ENCODE measurements around the gene ABCG1.

ABCG1 gene

GRCh38 chr21:42207426-42207825 lies 11.5 kb upstream of the ABCG1 start:
- in situ Hi-C loops (cut with MboI; ENCODE audit: low sequenced_read_pairs, unreplicated experiment): no loop called here
- TF ChIP-seq CTCF (IDR thresholded peaks at IDR 0.05; ENCODE audit: borderline replicate concordance, control extremely low read depth, extremely low read depth, insufficient read depth, missing control alignments): no peak
- no peak for DNase-seq (ENCODE audit: low spot score)

- in situ Hi-C loops (cut with MboI; ENCODE audit: low sequenced_read_pairs, unreplicated experiment): no loop called here
- no peak for TF ChIP-seq CTCF (IDR thresholded peaks at IDR 0.05; ENCODE audit: borderline replicate concordance, control extremely low read depth, extremely low read depth, insufficient read depth, missing control alignments)
- DNase-seq (ENCODE audit: low spot score): no peak
Measured at GRCh38 chr21:42208036-42208435, 10.9 kb upstream of the ABCG1 start.

- in situ Hi-C loops (cut with MboI; ENCODE audit: low sequenced_read_pairs, unreplicated experiment): no loop called here
- no peak for TF ChIP-seq CTCF (IDR thresholded peaks at IDR 0.05; ENCODE audit: borderline replicate concordance, control extremely low read depth, extremely low read depth, insufficient read depth, missing control alignments)
- DNase-seq (ENCODE audit: low spot score): no peak
Measured at GRCh38 chr21:42208801-42209490, 10.0 kb upstream of the ABCG1 start.

GRCh38 chr21:42209801-42210479 lies 9.0 kb upstream of the ABCG1 start:
- no peak for DNase-seq (ENCODE audit: low spot score)
- in situ Hi-C loops (cut with MboI; ENCODE audit: low sequenced_read_pairs, unreplicated experiment): no loop called here
- no peak for TF ChIP-seq CTCF (IDR thresholded peaks at IDR 0.05; ENCODE audit: borderline replicate concordance, control extremely low read depth, extremely low read depth, insufficient read depth, missing control alignments)

- DNase-seq (ENCODE audit: low spot score): no peak
- in situ Hi-C loops (cut with MboI; ENCODE audit: low sequenced_read_pairs, unreplicated experiment): no loop called here
- no peak for TF ChIP-seq CTCF (IDR thresholded peaks at IDR 0.05; ENCODE audit: borderline replicate concordance, control extremely low read depth, extremely low read depth, insufficient read depth, missing control alignments)
Measured at GRCh38 chr21:42212266-42212665, 6.7 kb upstream of the ABCG1 start.

- no peak for DNase-seq (ENCODE audit: low spot score)
- in situ Hi-C loops (cut with MboI; ENCODE audit: low sequenced_read_pairs, unreplicated experiment): no loop called here
- TF ChIP-seq CTCF (IDR thresholded peaks at IDR 0.05; ENCODE audit: borderline replicate concordance, control extremely low read depth, extremely low read depth, insufficient read depth, missing control alignments): no peak
Measured at GRCh38 chr21:42213082-42213774, 5.7 kb upstream of the ABCG1 start.

Data from GM13976 (cell line).